OCI-LY7 (cell line): ENCODE measurements around the gene DLG3.

Experiments
- EZH2phosphoT487 ChIP-seq: fragments of 200-600 bp; sonication (generic); IDR thresholded peaks from 2 replicates; pipeline ENCODE4 v1.6.1; 2018; ENCODE audit warnings: low read depth, borderline replicate concordance, mild to moderate bottlenecking, mixed run types, antibody characterized with exemption, low read length, moderate library complexity, mixed read lengths
- TF ChIP-seq, protein P1 (sequence below): fragments of 200-600 bp; sonication (generic); conservative IDR thresholded peaks from 2 replicates; pipeline ENCODE4 v1.5.1; 2014; ENCODE audit warnings: mild to moderate bottlenecking, antibody characterized with exemption, low read length, moderate library complexity, mixed read lengths

DNA sequence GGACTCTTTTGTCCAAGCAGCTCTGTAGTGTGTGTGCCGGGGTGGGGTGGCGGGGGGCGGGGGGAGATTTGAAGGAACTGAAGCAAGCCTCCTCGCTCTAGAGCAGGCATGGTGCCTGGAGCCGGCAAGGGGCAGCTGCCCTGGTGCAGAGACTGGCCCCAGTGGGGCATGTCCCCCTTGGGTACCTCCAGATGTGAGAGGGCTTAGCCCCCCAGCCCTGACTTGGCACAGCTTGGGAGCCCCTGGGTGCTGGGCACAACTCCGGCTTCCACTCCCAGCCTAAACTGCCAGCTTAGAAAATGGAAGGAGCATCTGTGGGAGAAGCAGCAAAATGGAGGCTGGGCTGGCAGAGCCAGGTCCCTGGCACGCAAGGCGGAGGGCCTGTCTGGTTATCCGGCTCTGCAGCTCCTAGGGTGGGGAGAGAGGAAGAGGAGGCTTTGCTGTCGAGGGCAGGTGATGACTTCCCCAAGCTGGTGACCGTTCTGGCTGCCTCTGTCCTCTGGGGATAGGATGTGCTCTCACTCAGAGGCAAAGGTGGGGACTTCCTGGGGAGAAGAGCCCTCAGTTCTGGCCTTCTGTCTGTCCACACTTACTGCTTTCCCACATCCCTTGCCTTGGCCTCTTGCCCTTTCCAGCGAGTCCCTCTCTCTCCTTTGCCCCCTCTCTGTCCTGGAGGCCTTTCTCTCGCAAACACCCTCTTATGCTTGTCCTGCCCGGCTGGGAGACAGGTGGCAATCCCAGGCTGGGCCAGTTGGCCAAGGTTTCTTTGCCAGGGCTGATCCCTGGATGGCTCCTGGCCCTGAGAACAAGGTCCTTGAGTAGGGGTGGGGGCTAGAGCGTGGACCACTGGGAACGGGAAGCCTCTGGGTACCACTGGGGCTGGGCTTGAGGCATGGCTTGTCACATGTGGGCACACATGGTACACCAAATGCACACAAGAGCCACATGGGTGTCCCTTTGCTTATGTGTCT is 2.0 kb downstream of the DLG3 start:
- TF ChIP-seq, protein P1, sequence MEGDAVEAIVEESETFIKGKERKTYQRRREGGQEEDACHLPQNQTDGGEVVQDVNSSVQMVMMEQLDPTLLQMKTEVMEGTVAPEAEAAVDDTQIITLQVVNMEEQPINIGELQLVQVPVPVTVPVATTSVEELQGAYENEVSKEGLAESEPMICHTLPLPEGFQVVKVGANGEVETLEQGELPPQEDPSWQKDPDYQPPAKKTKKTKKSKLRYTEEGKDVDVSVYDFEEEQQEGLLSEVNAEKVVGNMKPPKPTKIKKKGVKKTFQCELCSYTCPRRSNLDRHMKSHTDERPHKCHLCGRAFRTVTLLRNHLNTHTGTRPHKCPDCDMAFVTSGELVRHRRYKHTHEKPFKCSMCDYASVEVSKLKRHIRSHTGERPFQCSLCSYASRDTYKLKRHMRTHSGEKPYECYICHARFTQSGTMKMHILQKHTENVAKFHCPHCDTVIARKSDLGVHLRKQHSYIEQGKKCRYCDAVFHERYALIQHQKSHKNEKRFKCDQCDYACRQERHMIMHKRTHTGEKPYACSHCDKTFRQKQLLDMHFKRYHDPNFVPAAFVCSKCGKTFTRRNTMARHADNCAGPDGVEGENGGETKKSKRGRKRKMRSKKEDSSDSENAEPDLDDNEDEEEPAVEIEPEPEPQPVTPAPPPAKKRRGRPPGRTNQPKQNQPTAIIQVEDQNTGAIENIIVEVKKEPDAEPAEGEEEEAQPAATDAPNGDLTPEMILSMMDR = no peak
- TF ChIP-seq EZH2phosphoT487 = no peak
